ENCODE measurements around the gene CEP170.
"Not testable (repeated sequence)": the region's sequence is repeated elsewhere in the genome, so short reads cannot be mapped to it uniquely, and the experiment has no call there.

CEP170 gene

GRCh38 chr1:243230914-243231313 lies 24.2 kb downstream of the CEP170 start:
- DNase-seq = no peak

- DNase-seq = no peak
Observed at GRCh38 chr1:243229526-243229925, 25.6 kb downstream of the CEP170 start.

- DNase-seq = no peak
Observed at GRCh38 chr1:243227622-243228021, 27.5 kb downstream of the CEP170 start.

- DNase-seq = no peak
Observed at GRCh38 chr1:243218059-243218458, 37.0 kb downstream of the CEP170 start.

DNA sequence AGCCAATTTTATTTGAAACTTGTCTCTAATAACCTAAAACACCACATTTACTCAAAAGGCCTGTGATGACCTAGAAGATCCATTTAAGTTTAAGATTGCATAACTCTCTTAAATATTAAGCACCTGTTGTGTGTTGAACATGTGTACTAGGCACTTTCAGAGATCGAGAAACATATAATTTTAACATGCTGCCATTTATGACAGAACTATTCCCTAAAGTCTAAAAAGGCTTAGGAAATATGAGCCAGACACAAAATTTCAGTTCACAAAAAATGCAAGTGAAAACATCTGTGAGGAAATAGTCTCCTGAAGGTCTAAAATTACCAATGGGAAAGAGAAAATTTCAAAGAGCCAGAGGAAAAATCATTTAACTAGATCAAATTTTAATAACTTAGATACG lies 37.7 kb downstream of the CEP170 start:
- no peak for DNase-seq

- no peak for DNase-seq
Observed at GRCh38 chr1:243216741-243217140, 38.3 kb downstream of the CEP170 start.

- not testable (repeated sequence) for DNase-seq
Observed at GRCh38 chr1:243215276-243215875, 39.7 kb downstream of the CEP170 start.

GRCh38 chr1:243213045-243213787 lies 41.9 kb downstream of the CEP170 start:
- no peak for DNase-seq

DNA sequence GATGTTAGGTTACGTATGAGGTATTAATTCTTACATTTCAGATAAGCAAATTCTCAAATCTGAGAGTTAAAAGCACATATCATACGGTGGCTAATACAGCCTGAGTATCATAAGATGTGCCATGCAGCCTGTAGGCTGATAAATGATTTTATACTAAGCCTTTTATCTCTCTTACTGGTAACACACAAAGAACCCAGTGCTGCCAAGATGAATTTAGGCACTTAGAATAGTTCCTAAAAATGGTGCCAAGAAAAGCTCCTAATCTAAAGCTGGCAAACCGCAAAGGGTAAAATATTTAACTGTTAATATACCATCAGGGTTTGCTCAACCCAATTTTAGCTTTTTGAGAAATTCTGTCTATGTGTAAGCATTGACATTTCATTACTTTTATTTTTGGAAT lies 43.1 kb downstream of the CEP170 start:
- DNase-seq = not testable (repeated sequence)

DNA sequence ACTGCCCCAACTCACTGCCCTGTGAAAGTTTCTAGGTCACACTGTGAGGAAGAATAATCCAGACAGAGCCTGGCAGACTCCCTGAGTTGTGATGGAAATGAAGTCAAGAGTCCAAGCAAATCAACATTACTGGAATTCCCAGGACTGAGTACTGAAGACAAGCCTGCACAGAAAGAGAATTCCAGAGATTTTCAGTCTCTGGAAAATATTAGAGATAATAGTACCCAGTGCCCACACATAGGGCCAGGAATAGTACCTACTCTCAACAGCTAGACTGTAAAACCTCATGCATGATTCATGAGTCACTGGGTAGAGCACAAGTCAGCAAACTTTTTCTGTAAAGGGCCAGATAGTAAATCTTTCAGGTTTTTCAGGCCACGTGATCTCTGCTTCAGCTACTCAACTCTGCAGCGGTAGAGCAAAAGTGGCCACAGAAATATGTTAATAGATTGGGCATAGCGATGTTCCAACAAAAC lies 50.0 kb downstream of the CEP170 start:
- not testable (repeated sequence) for DNase-seq

DNA sequence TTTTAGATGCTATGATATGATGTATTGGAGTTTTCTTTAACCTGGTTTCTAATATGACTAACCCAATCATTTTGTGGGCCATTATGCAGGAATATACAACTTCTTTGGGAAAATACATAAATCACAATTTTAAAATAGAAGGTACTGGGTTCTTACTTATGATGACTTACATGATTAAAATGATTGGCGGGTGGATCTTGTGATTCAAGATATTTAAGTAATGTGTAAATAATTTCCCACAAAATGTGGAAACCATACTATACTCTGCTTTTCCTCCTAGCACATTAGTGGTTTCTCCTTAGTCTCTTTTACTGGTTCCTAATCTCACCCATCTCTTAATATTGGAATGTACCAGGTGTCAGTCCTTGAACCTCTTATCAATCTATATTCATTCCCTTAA lies 50.7 kb downstream of the CEP170 start:
- not testable (repeated sequence) for DNase-seq

GRCh38 chr1:243203196-243203595 lies 51.9 kb downstream of the CEP170 start:
- DNase-seq = not testable (repeated sequence)

GRCh38 chr1:243201316-243201715 lies 53.8 kb downstream of the CEP170 start:
- DNase-seq = not testable (repeated sequence)

DNA sequence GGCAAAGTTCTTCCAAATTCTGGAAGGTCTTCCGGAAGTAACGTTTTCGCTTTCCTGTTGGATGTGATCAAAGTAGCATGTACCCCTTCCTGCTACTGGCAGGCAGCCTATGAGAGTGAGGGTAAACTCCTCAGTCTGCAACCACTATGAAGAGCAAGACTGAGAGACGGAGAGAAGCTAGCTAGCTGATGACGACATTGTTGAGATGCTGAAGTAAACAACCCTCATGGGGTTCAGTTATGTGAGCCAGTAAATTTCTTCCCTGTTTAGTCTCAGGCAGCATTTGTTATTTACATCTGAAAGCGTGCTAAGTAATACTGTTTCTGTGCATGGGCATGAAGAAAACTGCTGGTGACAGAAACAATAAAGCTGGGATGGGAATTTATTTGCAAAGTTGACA lies 57.6 kb downstream of the CEP170 start:
- DNase-seq = not testable (repeated sequence)

DNA sequence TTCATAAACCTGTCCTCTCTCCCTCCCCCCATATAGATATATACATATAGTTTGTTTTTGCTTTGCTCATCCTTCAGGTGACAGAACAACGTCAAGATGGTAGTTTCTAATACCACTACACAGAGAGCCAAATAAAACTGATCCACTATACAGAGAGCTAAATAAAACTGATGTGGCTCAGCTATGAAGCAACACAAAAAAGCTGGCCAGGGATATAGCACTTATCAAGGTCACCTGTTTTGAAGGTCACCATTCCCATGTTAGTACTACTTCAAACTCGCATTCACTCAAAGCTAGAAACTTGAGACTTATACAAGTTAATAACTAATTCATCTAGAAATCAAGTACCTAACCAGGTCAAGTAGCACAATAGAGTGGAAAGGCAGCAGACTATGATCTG lies 61.8 kb downstream of the CEP170 start:
- not testable (repeated sequence) for DNase-seq

GRCh38 chr1:243186201-243186995 lies 68.7 kb downstream of the CEP170 start:
- not testable (repeated sequence) for DNase-seq

GRCh38 chr1:243184787-243185186 lies 70.3 kb downstream of the CEP170 start:
- not testable (repeated sequence) for DNase-seq

DNA sequence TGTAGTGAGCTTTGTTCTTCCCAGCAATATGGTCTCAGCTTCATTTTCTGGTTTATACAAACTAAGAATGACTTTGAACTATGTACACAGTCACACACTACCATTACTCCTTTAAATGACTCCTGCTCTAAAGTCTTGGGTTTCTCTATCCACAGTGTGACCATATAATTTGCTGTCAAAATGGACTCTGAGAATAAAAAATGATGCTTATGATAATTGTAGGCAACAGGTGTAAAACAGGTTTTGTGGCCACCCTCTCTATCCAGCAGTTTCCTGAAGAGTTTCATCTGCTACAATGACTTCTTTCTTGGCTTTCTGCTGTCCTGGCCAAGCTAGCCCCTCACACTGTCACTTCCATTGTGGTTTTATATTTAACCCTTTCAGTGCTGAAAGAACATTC lies 71.4 kb downstream of the CEP170 start:
- DNase-seq = not testable (repeated sequence)

DNA sequence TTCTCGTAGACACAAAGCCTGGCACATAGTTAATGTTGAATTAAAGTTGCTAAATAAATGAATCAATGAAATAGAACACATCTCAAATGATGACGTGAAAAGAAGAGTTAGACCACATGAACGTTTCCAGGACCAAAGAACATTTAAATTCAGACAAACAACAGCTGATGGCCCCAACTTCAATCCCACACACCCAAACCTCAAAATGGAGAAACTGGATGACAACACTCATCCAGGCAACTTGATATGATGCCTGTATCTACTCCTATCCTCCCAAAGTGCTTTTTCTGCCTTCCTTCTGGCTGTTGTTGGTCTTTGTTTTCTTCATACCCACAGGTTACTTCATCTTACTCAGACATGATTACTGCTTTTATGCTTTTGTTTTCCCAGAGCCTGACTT lies 71.9 kb downstream of the CEP170 start:
- DNase-seq = not testable (repeated sequence)

DNA sequence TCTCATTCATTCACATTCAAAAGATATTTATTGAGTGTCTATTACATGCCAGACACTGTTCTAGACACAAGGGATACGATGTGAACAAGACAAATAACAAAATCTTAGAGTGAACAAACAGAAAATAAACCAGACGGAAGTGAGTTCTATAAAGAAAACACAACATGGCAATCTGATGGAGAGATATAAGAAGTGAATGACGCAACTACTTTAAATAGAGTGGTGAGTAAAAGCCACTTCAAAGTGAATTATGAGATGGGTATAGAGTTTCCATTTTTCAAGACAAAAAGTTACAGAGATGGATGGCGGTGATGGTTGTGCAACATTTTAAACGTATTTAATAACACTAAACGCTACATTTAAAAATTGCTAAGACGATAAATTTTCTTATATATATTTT lies 75.4 kb downstream of the CEP170 start:
- DNase-seq = no peak

DNA sequence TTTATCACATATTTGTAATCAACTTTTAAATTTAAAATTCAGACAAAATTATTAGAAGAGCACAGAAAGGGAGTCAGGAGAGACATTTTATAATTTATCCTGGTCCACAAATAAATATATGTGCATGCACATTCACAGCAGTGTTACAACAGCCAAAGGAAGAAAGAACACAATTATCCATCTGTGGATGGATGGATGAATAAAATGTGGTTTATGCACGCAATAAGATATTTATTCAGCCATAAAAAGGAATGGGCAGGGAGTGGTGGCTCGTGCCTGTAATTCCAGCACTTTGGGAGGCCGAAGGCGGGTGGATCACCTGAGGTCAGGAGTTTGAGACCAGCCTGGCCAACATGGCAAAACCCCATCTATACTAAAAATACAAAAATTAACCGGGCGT lies 77.3 kb downstream of the CEP170 start:
- DNase-seq = not testable (repeated sequence)

- DNase-seq = not testable (repeated sequence)
Observed at GRCh38 chr1:243173758-243174369, 81.2 kb downstream of the CEP170 start.

- DNase-seq = not testable (repeated sequence)
Observed at GRCh38 chr1:243164911-243165310, 90.2 kb downstream of the CEP170 start.

Measured in activated CD4-positive, alpha-beta T cell treated with anti-CD3 and anti-CD28 coated beads for 1 hour (primary cell).